HEK293T (cell line): ENCODE measurements around the gene PLEKHA7.

ENCODE experiments used
- BHLHE40 ChIP-seq: fragments of 450-650 bp; IDR thresholded peaks from 2 replicates; pipeline ENCODE4 v1.6.1; 2016; ENCODE audit warnings: mild to moderate bottlenecking, moderate library complexity, borderline replicate concordance
- ELF4 ChIP-seq: fragments of 450-650 bp; IDR thresholded peaks from 2 replicates; pipeline ENCODE4 v1.6.1; 2017; ENCODE audit warnings: antibody characterized with exemption
- FOXA1 ChIP-seq: fragments of 450-650 bp; IDR thresholded peaks from 2 replicates; pipeline ENCODE4 v1.6.1; 2016; ENCODE audit warnings: mild to moderate bottlenecking
- FOXM1 ChIP-seq: fragments of 450-650 bp; IDR thresholded peaks from 2 replicates; pipeline ENCODE4 v1.6.1; 2017; ENCODE audit warnings: mild to moderate bottlenecking, borderline replicate concordance
- HDGF ChIP-seq: fragments of 450-650 bp; IDR thresholded peaks from 2 replicates; pipeline ENCODE4 v1.6.1; 2017; ENCODE audit warnings: antibody characterized with exemption, borderline replicate concordance
- L3MBTL2 ChIP-seq: fragments of 450-650 bp; conservative IDR thresholded peaks from 2 replicates; pipeline ENCODE4 v1.6.1; 2016; ENCODE audit warnings: mild to moderate bottlenecking
- LEF1 ChIP-seq: fragments of 450-650 bp; IDR thresholded peaks from 2 replicates; pipeline ENCODE4 v1.6.1; 2017; ENCODE audit warnings: mild to moderate bottlenecking, borderline replicate concordance
- NFRKB ChIP-seq: fragments of 450-650 bp; IDR thresholded peaks from 2 replicates; pipeline ENCODE4 v1.6.1; 2016; ENCODE audit warnings: mild to moderate bottlenecking, moderate library complexity
- SP1 ChIP-seq: fragments of 450-650 bp; IDR thresholded peaks from 2 replicates; pipeline ENCODE4 v1.6.1; 2017
- SUZ12 ChIP-seq: fragments of 450-650 bp; IDR thresholded peaks from 2 replicates; pipeline ENCODE4 v1.6.1; 2016; ENCODE audit warnings: mild to moderate bottlenecking
- ZNF384 ChIP-seq: fragments of 450-650 bp; IDR thresholded peaks from 2 replicates; pipeline ENCODE4 v1.6.1; 2016
- TF ChIP-seq, protein P1 (sequence below): fragments of 450-650 bp; IDR thresholded peaks from 2 replicates; pipeline ENCODE4 v1.6.1; 2016

DNA sequence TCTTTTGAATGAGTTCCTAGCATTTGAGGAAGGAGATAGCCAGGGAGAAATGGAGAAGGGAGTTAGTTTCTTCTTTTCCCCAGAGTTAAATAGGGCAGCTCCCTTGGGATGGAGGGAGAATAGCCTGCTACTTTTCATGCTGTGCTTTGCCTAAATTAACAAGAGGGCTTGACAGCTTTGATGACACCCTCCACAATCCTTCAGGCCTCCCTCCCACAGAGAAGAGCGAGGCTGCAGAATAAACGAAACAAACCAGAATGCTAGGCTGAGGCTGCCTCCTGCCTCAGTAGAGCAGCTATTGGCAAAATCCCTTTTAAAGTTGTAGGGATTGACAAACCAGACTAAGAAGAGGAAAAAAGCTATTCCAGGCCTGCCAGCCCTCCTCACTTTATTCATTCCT, 181.2 kb downstream of the PLEKHA7 start:
- TF ChIP-seq SP1 (no peak), ELF4 (no peak), BHLHE40 (no peak), HDGF (no peak), FOXA1 (no peak), SUZ12 (no peak), NFRKB (no peak), L3MBTL2 (no peak), FOXM1 (no peak), LEF1 (no peak), ZNF384 (no peak)
- TF ChIP-seq, protein P1, sequence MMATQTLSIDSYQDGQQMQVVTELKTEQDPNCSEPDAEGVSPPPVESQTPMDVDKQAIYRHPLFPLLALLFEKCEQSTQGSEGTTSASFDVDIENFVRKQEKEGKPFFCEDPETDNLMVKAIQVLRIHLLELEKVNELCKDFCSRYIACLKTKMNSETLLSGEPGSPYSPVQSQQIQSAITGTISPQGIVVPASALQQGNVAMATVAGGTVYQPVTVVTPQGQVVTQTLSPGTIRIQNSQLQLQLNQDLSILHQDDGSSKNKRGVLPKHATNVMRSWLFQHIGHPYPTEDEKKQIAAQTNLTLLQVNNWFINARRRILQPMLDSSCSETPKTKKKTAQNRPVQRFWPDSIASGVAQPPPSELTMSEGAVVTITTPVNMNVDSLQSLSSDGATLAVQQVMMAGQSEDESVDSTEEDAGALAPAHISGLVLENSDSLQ = no peak
